Lung microvascular endothelial cell (primary cell): ENCODE measurements around the gene ZDHHC8. TPM values are rescaled to one million over a fixed set of nuclear protein-coding genes. Genes with fewer than 3 reads are reported as not detected.

ENCODE experiments used
- DNase-seq, 2 donors: peaks; one replicate each; pipeline versions ENCODE4 v3.0.0 to v3.0.0-alpha.2; 2010; ENCODE audit warnings: low read depth in 2 of 2
- total RNA-seq: library from RNA; depleted of rRNA; stranded (reverse); fragments of >200 nt; gene quantifications from 2 replicates; pipeline ENCODE4 v1.2.1, GENCODE V29; 2014

Gene ZDHHC8
- total RNA-seq, 1 donor from 2014 or later, result 4.2 TPM

DNA sequence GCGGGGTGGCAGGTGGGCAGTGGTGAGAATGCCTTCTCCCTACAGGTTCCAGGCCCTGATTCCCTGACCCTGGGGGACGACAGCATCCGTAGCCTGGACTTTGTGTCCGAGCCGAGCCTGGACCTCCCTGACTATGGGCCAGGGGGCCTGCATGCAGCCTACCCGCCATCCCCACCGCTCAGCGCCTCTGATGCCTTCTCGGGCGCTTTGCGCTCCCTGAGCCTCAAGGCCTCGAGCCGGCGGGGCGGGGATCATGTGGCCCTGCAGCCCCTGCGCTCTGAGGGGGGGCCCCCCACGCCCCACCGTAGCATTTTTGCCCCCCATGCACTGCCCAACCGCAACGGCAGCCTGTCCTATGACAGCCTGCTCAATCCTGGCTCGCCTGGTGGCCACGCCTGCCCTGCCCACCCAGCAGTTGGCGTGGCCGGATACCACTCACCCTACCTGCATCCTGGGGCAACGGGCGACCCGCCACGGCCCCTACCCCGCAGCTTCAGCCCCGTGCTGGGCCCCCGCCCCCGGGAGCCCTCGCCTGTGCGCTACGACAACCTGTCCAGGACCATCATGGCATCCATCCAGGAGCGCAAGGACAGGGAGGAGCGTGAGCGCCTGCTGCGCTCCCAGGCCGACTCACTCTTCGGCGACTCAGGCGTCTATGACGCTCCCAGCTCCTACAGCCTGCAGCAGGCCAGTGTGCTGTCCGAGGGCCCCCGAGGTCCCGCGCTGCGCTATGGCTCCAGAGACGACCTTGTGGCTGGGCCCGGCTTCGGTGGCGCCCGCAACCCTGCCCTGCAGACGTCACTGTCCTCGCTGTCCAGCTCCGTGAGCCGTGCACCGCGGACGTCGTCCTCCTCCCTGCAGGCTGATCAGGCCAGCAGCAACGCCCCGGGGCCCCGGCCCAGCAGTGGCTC lies 11.4 kb downstream of the ZDHHC8 start:
- DNase-seq, result no peak

DNA sequence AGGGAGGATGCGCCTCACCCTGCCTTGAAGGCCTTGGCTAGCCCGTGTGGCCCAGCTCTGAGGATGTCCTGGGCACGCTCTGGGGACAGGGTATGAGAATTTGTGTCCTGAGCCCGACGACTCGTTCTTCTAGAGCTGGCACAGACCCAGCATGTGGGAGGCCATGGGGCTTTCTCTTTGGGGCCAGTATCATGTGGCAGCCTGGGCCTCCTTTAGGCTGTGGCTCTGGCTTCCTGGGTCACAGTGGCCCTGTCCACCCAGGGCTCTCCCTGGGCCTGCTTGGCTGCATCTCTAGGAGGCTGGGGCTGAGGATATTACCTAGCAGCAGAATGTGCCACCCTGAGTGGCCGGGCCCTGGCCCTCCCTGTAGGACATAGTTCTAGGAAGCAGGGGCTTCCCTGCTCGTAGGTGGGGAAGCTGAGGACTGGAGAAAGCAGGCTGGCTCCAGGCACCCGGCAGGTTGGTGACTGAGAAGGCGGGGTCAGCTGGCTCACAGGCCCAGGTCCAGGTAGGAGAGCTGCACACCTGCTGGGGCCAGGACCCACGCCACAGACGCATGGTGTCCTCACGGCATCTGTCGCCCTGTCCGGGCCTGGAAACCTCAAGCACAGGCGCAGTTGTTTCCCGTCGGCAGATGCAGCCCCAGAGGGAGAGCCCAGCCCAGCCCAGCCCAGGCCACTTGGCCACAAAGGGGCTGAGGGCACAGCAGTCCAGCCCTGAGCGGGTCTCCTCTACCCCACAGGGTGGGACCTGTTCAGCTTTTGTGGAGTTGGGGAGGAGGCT lies 12.5 kb downstream of the ZDHHC8 start:
- no peak for DNase-seq

DNA sequence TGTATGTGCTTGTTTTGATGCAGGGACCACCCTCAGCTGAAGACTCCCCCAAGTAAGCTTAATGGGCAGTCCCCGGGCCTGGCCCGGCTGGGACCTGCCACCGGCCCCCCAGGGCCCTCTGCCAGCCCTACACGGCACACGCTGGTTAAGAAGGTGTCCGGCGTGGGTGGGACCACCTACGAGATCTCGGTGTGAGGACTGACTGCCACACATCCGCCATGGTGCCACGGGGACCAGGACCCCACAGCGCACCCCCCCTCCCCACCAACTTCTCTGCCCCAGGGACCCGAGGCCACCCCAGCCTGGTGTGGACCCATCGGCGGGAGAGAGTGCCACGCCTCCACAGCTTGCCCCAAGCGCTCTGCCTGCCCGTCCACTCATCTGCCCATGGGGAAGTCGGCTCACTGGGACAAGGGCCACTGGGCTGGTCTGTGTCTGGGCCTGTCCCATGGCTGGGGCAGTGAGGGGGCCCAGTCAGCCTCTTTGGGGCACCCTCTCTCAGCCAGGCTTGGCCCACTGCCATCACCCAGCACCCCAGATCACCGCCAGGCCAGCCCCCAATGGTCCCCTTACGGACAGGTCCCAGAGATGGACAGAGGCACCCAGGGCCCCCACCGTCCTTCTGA lies 13.7 kb downstream of the ZDHHC8 start:
- DNase-seq, result no peak

DNA sequence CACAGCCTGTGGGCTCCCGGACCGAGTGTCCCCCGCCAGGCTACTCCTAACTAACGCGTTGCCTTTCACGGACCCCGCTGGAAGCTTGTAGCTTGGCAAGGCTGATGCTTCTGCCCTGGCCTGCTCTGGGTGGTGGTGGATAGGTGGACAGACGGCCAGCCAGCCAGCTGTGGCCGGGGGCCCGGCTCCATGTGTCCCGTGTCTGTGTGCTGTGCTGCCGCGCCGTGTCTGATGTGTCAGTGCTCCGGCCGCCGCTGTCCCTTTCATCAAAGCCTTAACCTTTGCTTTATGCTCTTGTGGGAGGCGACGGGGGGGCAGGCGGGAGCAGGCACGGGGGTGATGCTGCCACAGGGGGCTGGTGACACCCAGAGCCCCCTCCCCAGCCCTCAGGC lies 14.2 kb downstream of the ZDHHC8 start:
- no peak for DNase-seq

DNA sequence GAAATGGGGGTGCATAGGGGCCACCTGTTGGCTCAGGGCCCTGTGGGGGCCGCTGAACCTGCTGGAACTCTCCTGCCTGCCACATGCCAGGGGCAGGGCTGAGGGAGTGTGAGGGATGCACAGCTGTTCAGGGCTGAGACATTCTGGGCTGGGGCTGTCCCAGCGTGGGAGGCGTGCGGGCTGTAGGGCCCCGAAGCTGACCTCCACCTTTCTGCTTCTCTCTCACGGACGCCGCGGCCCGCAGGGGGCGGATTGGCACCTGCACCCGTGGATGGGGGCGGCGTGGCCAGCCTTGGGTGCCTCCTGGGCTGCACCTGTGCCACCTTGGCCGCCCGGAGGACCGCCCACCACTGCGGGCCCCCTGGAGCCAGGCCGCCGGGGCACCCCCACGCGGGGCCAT lies 15.2 kb downstream of the ZDHHC8 start:
- no peak for DNase-seq

DNA sequence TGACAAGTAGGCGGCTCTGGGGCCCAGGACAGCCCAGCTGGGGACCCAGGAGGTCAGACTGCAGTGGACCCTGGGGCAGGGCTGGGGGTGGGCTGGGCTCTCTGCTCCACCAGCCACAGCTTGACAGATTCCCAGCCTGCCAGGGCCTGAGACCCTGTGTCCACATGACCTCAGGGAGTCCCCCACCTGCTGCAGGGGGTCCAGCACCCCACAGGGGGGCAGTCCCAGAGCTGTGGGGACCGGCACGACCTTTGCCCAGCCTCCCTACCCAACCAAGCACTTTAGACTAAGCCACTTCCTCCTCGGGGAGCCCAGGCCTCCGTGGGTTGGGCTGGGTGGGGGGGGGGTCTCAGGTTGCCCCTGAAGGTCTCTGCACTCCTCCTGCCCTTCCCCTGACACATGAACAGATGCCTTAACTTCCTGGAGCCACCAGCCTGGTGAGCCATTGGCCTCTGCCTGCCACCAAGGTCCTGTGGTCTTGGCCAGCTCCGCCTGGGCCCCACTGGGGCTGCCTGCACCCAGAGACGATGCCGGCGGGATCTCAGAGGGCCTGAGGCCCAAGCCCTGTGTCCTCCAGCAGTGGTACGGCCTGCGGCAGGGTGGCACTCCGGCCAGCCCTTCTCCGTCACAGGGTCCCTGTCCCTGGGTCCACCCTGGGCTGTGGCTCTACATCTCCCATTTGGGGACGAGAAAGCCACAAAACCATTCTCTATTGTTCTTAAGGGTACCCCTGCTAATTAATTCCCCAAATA lies 15.8 kb downstream of the ZDHHC8 start:
- no peak for DNase-seq

DNA sequence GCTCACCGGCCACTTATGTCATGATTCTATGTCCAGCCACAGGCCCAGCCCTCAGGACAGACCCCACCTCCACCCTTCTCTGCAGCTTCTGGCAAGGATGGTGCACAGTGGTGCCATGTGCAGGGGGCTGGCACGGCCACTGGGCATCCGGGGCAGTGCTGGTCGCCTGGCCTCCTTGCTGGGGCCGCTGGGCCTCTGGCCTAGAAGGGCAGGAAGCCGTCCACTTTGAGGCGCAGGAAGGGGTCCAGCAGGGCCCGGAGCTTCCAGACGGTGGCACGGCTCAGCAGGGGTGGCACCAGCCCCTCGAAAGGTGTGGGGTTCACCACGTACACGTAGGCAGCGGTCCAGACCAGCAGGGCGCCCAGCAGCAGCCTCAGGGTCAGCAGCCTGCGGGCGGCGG lies 16.8 kb downstream of the ZDHHC8 start:
- DNase-seq, result no peak

DNA sequence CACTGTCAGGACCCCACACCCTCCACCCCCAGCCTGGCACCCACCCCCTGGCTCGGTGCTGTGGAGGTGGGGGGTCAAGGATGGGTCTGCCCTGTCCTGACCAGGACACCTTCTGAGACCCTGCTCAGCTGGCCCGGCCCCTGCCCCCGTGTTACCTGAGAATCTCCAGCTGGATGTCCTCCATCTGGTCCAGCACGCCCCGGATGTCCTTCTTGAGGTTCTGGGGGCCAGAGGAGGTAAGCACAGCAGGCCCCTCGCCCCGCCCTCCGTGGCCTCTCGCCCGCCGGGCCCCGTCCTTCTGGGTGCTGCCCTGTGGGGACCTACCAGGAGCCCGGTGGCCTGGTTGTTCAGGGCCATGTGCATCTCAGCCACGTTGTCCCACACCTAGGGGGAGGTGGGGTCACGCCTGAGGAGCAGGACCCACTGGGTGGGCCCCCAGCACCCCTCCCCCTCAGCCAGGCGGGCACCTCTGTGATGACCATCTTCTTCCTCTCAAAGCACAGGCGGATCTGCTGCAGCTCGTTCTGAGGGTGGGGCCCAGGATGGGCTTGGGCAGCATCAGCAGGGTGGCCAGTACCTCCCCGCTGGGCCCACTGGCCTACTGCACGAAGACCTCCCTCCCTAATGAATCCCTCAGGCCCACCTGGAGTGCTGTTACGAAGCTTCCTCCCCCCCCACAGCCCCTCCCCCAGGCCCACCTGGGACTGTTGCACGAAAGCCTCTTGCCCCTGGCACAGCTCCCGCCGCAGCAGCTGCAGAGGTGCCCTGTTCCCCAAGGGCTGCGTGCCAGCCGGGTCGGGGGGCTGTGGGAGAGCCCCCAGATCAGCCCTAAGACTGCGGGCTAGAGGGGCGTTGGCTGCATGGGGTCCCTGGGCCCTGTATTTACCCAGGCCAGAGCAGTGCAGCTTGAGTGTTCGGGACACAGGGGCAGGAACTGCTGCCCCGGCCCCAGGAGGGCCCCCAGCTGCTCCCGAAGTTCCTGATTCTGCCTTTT lies 17.9 kb downstream of the ZDHHC8 start:
- no peak for DNase-seq

DNA sequence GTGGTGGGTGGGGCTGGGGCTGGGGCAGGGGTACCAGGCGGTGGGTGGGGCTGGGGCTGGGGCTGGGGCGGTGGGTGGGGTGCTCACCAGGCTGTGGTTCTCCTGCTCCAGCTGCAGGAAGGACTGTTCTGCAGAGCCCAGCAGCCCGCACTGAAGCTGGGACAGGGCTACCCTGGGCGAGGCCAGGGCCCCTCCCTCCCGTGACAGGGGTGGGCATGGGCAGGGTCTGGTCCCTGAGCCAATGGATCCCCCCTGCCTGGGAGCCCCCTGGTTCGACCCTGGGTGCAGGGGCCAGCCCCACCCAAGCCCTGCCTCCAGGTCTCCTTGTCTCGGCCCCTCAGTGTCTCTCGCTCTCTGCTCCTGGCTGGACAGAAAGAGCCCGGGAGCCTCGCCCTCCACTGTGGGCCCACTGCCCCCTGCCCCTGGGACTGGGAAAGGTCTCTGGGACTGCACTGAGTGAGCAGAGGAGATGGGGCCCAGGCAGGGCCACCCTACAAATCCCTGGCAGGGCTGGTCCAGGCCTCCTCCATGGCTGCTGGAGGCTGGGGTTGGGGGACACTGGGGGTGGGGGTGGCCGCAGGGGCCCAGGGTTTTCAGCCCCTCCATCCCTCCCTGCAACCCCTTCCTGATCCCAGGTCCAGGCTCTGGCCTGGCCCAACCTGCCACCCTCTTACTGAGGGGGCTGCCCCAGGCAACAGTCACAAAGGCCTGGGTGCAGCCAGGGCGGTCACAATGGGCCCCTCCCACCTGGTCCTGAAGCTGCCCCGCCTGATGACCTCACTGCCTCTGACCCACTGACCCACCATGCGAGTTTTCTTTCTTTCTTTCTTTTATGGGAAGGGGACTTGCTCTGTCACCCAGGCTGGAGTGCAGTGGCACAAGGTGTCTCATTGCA lies 19.0 kb downstream of the ZDHHC8 start, which contains the start of gene CCDC188:
CCDC188 (minus strand) TSS at position 675 of the 895 bp plus-strand sequence; CDS start at position 606, 69 bp downstream.
- DNase-seq, result no peak

DNA sequence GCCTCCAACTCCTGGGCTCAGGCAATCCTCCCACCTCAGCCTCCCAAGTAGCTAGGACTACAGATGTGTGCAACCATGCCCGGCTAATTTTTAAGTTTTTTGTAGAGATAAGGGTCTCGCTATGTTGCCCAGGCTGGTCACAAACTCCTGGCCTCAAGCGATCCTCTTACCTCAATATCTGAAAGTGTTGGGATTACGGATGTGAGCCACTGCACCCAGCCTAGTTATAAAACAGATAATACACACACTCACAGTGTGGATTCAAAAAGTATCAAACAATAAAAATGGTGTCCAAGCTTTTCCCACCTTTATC lies 19.6 kb downstream of the ZDHHC8 start:
- DNase-seq, result no peak

DNA sequence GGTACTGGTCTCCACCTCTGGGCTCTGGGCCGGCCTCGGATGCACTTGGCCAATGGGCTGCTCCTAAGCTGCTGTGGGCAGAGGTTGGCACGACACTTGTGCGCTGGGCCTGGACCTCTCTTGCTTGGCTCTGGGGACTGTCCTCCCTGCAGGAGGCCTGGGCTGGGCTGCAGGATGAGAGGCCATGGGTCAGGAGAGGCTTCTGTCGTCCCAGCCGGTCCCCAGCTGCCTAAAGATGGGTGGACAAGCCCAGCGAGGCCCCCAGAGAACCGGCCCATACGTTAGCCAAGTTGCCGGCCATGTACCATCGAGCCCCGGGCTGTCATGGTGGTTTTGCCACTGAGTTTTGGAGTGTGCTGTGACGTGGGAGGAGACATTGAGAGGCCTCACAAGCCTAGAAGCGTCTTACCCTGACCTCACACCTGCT lies 20.9 kb downstream of the ZDHHC8 start:
- DNase-seq, result no peak

DNA sequence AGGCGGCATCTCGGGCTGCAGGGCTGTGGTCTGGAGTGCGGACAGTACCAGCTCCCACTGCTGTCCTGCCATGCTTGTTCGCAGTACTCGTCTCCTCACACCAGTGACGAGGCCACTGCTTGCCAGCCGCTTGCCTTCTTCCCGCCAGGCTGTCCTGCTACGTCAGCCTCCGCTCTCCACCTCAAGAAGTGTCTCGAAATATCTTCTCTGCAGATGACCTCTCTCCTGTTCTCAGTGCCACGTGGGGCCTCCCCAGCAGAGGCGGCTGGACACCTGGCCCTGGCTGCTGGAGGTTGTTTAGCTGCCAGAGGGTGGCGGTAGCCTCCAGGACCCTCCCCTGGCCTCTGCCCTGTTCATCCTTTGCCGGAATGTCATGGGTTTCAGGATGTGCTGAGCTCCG lies 22.3 kb downstream of the ZDHHC8 start:
- DNase-seq, result no peak

DNA sequence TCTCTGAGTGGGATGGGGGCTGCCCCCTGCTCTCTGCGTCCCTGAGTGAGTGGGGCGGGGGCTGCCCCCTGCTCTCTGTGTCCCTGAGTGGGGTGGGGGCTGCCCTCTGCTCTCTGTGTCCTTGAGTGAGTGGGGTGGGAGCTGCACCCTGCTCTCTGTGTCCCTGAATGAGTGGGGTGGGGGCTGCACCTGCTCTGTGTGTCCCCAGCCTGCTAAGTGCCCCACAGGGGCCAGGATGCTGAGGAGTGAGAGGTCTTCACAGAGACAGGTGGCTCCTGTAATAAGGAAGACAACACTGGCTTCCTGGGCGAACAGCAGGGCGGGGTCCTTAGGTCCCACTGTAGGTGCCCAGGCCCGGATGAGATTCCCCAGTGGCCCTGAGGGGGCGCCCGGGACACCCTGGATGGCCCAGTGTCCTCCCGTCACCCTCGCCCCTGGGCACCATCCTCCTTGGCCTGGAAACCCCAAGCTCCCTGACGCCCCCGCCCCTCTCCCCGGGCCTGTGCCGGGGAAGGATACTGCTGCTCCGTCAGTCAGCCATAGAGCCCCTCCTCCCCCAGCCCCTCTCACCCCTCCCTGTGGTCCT lies 23.1 kb downstream of the ZDHHC8 start:
- DNase-seq, result no peak

DNA sequence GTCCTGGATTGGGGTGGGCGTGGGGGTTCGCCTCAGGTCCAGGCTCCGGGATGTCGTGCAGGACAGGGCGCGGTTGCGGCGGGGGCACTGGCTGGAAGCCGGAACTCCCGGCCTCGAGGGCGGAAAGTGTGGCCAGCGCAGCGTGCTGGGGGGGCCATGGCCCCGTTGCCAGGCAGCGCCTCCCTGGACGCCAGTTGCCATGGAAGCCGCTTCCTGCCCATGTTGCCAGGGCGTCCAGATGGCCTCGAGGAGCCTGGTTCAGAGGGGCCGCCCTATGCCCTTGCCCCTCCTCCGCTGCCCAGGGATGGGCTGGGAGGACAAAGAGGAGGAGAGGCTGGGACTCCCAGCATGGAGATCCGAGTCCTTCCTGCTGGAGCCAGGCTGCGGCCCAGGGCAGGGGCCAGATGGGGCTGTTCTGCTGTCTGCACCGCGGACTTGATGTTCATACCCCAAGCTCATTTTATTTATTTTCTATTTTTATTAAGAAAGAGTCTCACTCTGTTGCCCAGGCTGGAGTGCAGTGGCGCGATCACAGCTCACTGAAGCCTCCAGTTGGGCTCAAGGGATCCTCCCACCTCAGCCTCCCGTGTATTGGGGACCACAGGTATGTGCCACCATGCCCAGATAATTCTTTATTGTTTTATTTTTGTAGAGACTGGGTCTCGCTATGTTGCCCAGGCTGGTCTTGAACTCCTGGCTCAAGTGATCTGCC lies 23.9 kb downstream of the ZDHHC8 start:
- peak; percentile 77 to 91 for DNase-seq

DNA sequence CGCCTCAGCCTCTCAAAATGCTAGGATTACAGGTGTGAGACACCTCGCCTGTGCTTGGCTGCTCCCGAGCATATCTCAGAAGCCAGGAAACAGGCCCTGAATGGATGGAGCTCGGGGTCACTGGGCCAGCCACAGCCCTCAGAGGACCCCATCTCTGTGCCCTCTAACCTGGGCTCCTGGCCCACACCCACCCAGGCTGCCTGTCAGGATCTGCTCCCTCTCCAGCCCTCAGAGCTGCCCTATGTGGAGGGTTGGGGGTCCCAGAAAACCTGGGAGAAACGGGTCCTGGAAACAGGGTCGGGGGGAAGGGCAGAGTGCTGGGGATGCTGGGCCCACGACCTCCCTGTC lies 24.4 kb downstream of the ZDHHC8 start:
- DNase-seq, result no peak

DNA sequence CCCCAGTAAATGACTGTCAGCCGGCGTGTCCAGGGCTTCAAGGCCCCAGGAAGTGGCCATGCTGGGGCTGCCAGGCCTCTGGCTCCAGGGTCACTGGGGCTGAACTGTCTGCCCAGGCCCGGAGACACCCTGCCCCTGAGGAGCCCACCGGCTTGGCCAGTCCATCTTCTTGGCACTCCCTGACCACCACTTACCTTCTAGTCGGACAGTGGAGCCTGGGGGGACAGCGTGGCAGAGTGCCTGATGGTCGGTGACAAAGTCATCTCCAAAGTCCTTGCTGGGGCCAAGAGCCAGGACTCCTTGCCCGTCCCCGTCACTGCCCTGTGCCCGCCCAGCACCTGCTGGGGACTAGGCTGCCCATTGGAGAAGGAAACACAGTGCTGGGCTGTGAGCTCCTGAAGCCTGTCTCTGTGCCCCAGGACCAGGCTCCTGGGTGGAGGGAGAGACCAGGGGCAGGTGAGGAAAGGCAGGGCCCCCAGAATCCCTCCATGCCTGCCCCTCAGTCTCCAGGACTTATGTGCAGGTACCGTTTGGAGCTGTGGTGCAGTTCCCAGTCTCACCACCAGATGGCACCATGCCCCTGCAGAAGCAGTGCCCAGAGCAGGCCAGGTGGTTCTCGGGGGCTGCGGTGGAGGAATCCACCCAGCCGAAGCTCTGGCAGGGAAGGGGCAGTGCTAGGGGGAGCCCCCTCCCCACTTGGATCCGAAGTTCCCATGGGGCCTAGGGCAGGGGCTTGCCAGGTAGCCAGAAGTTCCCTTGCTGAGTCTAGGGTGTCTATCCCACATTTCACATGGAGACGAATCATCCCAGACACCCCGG lies 25.2 kb downstream of the ZDHHC8 start:
- DNase-seq, result peak; percentile 77 to 89

DNA sequence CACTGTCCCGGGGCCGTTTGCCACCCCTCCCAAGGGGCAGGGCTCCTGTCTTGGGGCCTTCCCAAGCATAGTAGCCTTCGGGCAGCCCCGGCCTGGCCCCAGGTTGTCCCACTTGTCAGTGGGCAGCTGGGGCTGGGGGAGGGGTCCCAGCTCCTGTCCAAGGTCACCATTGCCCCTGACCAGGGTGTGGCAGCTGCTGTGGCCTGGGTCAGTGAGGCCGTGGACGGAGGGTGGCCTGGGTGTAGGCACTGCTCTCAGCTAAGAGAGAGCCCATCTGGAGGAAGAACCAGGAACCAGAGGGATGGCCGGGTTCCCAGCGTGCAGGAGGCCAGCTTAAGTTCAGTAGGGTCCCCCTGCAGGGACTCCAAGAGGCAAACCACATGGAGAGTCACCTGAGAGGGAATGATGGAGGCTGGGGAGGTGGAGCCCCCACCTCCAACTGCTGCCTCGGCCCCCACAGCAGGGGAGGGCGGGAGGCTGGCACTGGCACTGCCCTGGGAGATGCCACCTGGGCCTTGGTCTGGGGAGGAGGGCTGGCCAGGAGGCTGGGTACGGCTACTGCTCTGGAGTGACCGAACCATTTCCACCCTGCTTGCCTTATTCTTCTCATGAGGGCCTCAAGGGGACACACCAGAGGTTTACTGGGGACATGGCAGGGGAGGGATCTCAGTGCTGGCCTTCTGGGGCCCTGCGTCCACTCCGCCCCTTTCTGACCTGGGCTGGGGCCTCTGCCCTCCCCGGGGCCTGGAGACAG lies 26.0 kb downstream of the ZDHHC8 start:
- DNase-seq, result no peak
